ENCODE measurements around the gene BCAS1.
"Not testable (repeated sequence)": the region's sequence is repeated elsewhere in the genome, so short reads cannot be mapped to it uniquely, and the experiment has no call there.

The BCAS1 gene

DNA sequence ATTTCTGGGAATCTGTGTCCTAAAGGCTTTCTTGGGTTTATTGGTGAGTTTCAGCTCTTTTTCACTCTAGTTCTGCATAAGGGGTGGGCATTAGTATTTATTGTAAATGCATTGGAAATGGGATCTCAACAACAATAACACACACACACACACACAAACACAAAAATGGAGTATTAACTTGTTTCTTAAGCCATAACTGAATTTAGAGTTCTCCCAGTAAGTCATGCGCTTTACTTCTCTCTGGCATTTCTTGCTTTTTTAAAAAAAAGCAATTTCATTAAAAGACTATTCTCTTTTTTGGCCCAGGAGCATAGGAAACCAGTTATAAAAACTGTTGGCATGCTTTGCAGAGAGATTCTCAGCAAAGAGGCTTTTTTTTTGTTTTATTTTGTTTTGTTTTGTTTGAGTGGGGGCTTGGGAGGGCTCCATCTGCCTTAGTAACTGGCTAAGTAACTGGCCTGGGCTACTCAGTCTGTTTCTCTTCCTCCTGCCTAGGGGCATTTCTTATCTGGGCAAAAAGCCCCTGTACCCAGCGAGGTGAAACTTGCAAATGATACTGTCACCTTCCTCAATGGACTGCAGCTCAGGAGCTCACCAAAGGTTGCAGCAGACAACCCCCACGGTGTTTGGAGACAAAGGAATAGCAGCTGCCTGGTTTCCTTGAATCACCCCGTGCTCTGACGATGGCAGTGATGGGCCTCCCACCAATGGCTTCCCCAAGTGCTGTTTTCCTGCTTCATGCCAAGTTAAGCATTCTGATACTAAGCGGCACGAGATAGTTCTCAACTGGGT is 128.5 kb downstream of the BCAS1 start:
- no peak for DNase-seq (ENCODE audit: low read depth)

DNA sequence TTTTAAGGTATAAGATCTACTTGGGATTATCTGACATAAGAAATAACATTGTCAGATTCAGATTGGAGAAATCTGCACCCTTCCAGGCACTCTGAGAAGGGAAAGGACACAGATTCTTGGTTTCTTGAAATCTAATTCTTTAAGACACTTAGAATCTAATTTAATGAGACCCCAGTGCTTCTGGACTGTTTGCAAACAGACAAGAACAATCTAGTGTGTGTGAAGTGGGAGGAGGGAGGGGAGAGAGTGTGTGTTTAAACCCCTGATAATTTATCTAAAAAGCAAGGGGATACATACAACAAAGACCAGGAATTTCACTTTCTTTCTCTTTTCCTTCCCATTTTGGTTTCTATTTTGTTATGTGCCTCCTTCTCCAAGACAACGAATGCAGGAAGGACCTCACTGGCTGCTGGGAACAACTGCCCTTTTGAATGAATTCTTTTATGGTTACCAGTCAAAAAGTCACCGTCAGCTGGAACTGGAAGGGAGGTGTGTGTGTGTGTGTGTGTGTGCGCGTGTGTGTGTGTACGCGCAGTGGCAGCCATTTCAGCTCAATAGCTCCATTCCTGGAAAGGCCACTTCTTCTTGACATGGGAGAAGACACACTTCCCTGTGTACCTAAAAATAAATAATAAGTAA is 129.4 kb downstream of the BCAS1 start:
- peak; percentile 88 for DNase-seq (ENCODE audit: low read depth)

DNA sequence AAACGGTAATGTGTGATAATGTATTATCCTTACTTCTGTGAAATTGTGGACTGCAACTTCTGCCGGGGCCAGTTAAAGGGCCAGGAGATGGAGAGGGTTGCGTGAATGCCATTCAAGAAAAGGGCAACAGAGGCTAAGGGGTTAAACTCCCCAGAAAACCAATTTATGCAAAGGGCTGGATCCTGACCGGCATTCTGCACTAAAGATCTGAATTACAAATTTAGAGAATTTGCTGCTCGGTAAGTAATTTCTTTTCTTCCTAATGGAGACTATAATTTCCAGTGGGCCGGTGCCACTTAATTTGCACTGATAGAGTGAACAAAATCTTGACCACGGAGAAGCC is 130.1 kb downstream of the BCAS1 start:
- DNase-seq (ENCODE audit: low read depth): no peak

DNA sequence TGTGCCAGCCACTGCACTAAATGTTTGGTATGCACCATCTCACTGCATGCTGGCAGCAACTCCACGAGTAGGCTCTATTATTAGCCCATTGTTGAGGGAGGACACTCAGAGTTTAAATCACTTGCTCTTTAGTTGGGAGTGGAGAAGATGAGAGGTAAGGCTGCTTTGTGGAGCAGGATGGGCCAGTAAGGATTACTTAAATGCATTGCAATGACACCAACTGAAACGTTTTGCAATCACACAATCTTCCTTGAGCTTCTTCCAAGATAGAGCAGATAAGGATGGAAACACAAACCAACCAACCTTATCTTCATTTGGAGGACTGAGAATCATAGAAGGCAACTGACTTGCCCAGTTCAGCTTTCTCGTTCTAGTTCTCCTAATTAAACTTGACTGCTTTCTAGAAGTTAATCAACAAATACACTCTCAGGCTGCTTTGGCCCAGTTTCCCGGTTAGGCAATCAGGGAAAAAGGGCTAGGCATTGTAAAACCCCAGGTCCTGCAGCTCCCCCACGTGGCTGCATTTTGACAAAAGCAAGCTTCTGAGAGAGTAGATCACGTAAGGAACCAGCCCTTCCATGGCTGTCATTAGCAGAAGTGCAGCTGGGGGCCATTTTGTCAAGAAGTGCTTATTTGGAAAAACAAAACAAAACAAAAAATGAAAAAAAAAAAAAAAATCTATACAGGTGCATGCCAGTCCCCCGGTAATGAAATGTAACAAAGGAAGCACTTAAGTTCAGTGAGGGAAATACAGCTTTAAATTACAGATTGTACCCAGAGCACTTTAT is 130.6 kb downstream of the BCAS1 start:
- peak; percentile 95 for DNase-seq (ENCODE audit: low read depth)

DNA sequence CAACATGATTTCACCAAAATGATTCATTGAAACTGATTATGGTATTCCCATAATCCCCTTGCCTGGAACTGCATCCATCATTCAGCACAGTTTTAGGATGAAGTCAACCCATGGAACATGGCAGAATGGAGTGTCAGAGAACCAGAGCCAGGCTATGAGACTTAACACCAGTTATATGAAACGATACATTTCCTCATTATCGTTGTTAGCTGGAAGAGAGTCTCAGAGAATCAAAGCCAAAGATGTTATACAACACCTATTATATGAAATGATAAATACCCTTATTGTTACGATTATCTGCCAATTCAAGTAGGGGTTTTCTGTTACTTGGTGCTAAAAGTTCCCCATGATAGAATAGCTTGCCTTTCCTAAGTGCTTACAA is 131.2 kb downstream of the BCAS1 start:
- DNase-seq (ENCODE audit: low read depth): no peak

DNA sequence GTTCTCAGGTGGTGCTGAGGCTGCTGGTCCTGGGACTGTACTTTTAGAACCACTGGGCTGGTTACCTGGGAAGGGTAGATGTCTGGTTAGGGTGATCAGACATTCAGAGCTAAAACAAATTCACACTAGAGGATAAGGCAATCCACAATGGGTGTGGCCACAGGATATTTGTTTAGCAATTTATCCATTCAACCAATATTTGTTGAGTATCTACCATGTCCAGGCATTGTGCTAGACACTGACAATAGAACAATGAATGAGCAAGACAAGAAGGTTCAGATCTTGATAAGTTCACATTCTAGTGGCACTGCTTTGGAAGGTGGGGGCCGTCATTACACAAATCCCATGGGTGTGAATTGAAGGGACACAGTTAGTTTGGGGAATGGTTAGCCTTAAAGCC is 131.7 kb downstream of the BCAS1 start:
- DNase-seq (ENCODE audit: low read depth): no peak

DNA sequence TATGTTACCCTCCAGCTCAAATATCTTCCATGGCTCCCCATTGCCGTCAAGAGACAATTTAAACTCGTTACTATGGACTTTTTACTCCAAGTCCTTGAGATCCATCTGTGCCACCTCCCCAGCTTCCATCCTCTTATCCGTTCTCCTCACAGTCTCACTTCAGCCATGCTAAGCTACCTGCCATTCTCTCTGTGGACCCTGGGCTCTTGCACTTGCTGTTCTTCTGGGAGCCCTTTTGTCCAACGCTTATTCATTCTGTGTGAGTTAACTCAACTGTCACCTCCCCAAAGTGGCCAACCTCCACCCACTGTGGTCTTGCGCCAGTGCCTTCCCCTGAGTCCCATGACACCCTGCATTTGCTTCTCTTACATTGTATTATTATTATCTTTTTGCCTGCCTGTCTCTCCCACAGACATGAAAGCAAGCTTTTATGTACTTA is 132.4 kb downstream of the BCAS1 start:
- DNase-seq (ENCODE audit: low read depth): no peak

DNA sequence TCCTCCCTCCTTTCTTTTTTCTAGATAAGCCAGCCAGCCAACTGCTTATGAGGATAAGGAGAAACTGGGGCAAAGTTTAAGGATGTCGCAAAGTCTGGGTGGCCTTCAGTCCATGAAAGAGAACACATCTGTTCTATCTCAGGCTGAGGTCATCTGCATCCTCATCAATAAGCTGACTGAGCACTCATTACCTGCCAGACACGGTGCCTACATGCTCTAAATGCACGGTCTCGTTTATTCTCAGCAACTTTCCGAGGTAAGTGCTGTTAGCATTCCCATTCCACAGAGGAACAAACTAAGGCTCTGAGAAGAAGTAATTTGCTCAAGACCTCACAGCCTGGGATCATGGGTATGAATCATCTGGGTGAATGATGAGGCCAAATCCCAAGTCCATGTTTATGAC is 133.1 kb downstream of the BCAS1 start:
- no peak for DNase-seq (ENCODE audit: low read depth)

DNA sequence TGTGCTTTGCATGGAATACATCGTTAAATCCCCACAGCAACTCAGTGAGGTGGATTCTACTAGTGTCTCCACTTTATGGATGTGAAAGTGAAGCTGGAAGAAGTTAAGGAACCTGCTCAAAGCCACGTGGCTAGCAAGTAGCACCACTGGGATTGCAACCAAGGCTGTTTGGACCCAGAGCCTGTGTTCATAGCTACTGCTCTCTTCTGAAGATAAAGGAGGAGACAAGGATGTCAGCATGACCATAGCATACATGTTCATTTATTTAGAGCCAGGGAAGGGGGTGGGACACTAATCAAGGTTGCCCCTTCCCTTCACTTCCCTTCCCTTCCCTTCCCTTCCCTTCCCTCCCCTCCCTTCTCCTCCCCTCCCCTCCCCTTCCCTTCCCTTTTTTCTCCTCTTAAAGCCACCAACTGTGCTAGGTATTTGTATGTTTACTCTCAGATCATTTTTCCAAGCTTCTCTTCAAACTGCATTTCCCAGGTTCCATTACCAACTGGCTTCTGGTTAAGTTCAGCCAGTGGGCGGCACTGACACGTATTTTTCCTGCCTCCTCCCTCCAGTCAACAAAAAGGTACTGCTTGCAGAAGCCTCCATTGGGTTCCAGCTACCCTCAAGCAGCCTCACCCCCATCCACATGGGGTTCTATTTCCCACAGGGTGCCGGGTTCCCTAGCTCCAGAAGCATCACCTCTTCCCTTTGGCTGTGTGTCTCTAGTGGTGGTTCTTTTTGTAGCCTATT is 134.9 kb downstream of the BCAS1 start:
- DNase-seq (ENCODE audit: low read depth): no peak

DNA sequence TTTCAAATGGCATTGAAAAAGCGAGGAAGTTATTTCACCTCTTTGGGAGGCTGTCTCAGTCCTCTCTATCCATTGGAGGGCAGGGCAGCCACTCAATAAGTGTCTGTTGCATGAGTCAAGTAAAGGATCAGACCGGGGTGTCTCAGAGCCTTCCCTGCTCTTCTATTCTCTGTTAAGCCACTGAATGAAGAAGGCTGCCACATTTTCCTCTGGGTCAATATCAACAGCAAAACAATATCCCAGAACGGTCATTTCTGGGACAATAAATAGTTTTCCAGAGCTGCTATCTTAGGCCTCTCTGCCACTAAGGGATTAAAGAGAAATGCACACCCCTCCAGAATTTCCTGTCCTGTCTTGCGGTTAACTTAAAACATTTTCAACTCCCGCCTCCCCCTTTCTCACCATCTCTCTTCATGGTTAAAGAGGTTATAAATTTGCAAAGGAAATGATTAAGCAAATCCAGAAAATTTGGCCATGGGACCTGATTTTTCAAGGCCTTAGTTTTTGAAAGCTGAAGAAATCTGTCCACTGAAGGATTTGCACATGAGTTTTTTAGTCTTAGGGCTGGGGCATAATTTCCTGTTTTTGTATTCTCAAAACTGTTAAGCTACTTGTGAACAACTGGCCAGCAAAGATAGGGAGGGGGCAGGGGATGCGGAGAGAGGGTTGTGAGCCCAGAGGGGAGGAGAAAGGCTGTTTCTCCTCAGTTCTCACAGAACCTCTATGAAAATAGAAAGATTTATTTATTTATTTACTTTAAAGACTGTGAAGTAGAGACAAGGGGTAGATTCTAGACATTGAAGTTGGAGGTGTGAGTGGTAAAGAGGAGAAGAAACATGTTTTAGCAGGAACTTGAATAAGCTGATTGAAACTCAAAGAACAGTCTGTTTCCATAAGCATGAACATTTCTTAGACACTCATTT is 135.7 kb downstream of the BCAS1 start:
- DNase-seq (ENCODE audit: low read depth): peak; percentile 91

DNA sequence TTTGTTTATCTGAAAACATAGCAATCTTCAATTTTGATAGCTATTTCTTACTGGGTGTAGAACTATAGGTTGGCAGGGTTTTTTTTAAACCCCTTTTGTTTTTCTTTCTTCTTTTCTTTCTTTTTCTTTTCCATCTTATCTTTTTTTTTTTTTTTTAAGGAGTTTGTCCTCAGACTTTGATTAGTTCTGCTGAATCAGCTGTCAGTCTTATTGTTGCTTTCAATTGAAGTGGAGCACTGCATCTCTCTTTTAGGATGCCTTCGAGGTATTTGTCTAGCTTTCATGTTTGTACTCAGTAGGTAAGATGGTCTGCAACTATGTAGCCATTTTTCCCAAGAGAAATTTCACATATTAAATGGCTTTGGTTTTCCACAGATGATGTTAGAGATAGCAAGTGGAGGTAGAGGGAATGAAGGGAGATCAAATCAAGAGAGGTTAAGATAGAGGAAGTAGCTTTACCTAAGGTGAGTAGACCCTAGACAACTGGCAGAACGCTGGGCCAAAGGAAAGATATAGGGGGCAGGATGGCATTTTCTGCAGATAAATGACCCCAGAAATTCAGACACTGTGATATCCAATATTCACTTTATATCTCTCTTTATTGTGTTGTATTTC is 137.1 kb downstream of the BCAS1 start:
- no peak for DNase-seq (ENCODE audit: low read depth)

DNA sequence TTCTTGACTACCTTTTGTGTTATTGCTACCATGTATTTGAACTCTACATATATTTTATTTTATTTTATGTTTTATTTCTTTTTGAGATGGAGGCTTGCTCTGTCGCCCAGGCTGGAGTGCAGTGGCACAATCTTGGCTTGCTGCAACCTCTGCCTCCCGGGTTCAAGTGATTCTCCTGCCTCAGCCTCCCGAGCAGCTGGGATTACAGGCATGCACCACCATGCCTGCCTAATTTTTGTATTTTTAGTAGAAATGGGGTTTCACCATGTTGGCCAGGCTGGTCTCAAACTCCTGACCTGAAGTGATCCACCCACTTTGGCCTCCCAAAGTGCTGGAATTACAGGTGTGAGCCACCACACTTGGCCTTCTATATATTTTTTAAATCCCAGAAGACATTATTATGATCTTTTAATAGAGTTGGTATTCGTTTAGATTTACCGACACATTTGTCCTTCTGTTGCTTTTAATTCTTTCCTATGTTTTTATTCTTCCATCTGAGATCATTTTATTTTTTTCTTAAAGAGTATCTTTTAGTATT is 137.7 kb downstream of the BCAS1 start:
- DNase-seq (ENCODE audit: low read depth): not testable (repeated sequence)

DNA sequence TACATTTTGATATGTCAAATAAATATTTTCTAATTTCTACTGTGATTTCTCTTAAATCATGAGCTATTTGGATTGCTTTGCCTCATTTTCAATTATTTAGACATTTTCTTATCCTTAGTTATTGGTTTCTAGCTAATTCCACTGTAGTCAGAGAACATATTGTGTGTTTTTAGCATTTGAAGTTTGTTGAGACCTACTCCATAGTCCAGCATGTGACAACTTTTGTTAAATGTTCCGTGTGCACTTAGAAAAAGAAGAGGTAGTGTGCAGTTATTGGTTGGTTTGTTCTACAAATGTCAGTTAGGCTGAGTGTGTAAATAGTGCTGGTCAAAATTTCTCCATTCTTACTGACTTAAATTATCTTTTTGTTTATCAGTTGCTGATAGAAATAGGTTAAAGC is 138.8 kb downstream of the BCAS1 start:
- DNase-seq (ENCODE audit: low read depth): no peak

DNA sequence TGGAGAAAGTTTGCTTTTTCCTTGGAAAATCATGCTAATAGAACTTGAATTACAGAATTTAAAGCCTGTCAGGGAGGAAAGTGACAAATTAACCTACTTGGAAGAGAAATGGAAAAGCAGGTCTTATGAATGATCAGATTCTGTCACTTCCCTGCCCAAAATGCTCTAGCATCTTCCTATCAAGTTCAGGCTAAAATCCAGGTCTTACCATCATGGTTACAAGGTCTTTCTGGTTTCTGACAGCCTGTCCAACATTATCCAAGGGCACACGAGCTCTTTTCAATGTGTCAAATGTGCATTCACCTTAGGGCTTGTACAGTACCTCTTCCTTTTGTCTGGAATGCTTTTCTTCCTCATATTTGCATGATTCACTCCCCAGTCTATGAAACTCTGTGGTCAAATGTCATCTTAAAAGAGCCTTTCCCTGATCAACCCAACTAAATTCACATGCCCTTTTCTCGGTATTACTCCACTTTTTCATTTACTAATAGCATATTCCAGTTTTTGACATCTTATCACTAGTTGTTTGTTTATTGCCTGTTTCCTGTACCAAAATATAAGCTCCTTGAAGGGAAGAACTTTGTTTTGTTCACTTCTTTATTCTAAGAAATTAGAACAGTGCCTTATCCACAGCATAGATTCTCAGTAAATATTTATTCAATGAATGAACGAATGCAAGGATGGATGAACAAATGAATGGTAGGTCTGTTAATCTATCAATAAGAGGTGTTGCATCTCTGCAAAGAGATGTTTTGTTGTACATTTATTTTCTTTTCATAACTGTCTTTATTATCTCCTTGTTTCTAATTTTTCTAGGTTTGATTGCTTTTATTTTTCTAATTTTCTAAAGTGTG is 139.5 kb downstream of the BCAS1 start:
- no peak for DNase-seq (ENCODE audit: low read depth)

DNA sequence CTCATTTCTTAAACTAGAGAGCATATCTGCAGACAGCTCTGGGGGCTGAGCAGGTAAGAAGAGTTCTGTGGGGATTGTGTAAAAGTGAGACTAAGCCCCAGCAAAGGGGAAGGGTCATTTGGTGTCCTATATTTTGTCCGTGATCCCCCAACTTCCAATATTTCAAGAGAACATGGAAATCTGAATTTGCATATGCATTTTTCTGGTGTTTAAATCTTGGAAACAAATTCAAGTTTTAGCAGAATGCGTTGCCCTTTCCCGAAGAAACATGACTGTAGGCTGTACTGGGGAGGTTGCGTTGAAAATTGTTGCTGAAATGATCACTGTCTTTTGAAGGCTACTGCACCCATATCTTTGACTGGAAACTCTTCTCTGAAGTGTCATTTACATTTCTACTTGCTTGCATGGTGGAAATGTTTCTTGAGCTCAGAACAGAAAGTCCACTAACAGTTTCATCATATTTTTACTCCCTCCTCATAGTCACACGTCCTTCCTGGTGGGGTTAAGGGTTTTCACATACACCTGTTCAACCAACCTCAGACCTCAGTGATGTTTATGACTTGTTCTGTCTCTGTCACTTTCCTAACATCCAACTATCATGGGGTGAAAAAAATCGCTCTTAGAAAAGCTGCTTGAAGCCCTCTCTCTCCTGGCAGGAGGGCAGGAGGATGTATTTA is 140.3 kb downstream of the BCAS1 start:
- DNase-seq (ENCODE audit: low read depth): no peak

DNA sequence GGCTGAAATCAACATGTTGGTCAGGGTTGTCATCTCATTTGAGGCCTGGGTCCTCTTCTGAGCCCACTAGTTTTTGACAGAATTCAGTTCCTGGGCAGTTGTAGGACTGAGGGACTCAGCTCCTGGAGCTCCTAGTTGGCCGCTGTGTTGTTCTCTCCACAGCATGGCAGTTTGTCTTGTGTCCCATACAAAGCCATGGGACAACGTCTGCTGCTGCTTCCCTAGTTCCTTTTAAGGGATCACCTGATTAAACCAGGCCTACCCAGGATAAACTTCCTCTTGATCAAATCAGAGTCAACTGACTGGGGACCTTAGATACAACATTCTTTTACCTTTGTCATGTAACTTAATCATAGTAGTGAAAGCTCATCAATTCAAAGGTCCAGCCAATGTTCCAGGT is 141.0 kb downstream of the BCAS1 start:
- no peak for DNase-seq (ENCODE audit: low read depth)

DNA sequence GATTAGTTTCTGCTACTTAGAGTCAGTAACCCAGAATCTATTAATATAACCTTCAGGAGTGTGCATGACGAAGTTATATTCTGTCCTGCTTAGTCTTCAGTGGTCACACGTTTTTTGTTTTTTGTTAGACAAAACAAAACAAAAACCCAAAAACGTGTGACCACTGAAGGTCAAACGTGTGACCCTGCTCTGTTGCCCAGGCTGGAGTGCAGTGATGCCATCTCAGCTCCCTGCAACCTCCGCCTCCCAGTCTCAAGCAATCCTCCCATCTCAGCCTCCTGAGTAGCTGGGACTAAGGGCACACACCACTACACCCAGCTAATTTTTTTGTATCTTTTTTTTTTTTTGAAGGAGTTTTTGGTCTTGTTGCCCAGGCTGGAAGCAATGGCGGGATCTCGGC is 142.4 kb downstream of the BCAS1 start:
- no peak for DNase-seq (ENCODE audit: low read depth)

DNA sequence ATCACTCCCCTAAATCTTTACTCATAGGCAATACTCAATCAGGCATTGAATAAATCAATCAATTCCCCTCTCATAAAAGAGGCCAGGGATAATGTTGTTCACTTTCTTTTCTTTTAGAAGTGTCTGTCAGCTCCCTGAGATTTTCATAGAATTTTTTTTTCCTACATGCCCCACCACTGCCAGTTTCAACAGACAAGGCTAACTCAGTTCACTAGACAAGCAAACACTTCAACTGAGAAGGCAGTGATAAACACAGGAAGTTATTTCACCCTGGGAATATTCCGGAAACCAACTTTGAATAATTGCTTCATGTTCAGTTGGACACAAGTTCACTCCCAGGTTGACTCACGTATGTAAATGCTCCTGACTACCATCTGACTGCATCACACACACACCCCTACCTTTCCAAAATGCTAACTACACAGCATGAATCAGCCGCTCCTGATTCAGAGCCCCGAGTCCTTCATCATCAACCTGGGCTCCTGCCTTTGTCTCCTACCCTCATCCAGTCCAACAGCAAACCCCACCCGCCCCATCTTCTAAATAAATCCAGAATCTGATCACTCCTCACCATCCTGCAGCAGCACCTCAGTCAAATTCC is 143.9 kb downstream of the BCAS1 start:
- peak; percentile 87 for DNase-seq (ENCODE audit: low read depth)

All from stromal cell of bone marrow (primary cell).